GM10248 (cell line): ENCODE measurements around the gene ASPRV1.

Source experiments
- CTCF ChIA-PET: fragments of 300-600 bp; sonication (Branson Sonifier 250); formaldehyde crosslinking; extraction: SDS; loops from one replicate; lab custom pipeline; 2021; ENCODE audit warnings: antibody characterized with exemption; lab: Yijun Ruan, JAX
- POLR2A ChIA-PET: fragments of 350-650 bp; sonication (Branson Sonifier 250); formaldehyde crosslinking; extraction: SDS; loops from one replicate; lab custom pipeline; 2020; ENCODE audit warnings: antibody characterized with exemption; lab: Yijun Ruan, JAX
- DNase-seq: peaks from one replicate; pipeline ENCODE4 v3.0.0; 2012; ENCODE audit errors: extremely low spot score
- TF ChIP-seq, protein P1 (sequence below): IDR thresholded peaks from 2 replicates; pipeline ENCODE4 v1.5.1; 2012; ENCODE audit warnings: mild to moderate bottlenecking, low read depth; ENCODE audit errors: extremely low read depth, missing control alignments, control extremely low read depth

ASPRV1 gene

DNA sequence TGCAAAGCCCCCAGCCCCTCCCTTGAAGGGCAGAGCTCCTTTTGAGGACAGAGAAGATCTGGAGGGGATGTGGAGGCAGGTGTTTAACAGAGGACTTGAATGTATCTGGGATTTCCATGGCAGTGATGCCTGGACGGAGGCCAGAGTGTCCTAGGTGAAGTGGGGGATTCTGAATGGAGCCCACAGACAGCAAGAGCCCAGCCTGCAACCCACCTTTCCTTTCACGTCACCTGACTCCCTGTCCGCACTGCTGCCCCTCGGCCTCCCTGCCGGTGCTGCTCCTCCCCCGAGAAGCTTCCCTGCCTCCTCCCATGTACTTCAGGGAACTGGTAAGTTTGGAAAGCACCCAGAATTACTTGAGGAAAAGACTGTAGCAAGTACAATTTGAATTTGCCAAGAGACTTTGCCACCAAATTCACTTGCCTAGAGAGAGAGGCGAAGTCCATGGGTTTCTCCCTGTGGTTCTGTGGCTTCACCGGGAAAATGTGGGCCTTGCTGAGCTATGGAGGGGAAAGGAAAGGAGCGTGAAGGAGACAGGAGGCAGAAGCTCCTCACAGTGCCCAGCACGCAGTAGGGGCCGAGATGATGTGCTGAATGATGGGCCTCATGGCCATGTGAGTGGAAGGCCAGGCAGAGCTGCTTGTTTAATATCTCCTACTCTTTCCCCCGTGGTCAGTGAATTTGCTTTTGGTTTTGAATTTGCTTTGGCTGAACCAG, 13.9 kb upstream of the ASPRV1 start:
- ChIA-PET CTCF (interaction anchor here (0.7 kb wide), 1 partner anchor 96 kb away, joined by 3 read pairs; no protein-coding TSS in a partner anchor), POLR2A (no interaction called here)
- DNase-seq, result no peak
- TF ChIP-seq, protein P1, sequence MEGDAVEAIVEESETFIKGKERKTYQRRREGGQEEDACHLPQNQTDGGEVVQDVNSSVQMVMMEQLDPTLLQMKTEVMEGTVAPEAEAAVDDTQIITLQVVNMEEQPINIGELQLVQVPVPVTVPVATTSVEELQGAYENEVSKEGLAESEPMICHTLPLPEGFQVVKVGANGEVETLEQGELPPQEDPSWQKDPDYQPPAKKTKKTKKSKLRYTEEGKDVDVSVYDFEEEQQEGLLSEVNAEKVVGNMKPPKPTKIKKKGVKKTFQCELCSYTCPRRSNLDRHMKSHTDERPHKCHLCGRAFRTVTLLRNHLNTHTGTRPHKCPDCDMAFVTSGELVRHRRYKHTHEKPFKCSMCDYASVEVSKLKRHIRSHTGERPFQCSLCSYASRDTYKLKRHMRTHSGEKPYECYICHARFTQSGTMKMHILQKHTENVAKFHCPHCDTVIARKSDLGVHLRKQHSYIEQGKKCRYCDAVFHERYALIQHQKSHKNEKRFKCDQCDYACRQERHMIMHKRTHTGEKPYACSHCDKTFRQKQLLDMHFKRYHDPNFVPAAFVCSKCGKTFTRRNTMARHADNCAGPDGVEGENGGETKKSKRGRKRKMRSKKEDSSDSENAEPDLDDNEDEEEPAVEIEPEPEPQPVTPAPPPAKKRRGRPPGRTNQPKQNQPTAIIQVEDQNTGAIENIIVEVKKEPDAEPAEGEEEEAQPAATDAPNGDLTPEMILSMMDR, result no peak

DNA sequence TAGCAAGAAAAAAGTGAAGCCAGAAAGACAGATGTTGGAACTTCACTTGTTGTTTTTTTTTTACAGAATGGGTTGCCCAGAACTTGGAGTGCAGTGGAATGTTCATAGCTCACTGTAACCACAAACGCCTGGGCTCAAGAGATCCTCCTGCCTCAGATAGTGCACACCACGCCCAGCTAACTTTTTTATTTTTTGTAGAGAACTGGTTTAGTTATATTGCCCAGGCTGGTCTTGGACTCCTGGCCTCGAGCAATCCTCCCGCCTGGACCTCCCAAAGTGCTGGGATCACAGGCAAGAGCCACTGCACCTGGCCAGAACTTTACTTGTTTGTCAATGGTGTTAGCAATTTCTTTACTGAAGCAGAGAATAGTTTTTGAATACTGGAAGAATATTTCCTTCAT, 11.9 kb upstream of the ASPRV1 start:
- ChIA-PET POLR2A (no interaction called here), CTCF (interaction anchor here (1.0 kb wide), 1 partner anchor 98 kb away, joined by 3 read pairs; no protein-coding TSS in a partner anchor)
- TF ChIP-seq, protein P1, result no peak
- DNase-seq, result no peak

DNA sequence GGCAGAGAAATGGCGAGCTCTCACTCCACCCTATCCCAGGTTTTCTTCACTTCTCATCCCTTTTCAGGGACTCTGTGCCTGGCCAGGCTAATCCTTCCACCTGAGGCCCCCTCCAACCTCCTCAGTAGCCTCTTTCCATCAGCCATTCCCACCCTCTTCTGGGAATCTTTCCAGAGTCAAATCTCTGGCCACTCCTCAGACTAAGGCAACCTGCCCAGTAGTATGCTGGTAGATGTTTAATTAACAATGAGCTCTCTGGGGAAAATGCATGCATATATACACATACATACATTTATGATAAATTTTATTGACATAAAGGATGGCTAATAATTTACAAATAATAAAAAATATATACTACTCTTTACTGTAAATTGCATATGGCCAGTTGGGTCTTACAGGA, 11.4 kb upstream of the ASPRV1 start:
- TF ChIP-seq, protein P1, result no peak
- ChIA-PET CTCF (interaction anchor here (1.0 kb wide), 1 partner anchor 98 kb away, joined by 3 read pairs; no protein-coding TSS in a partner anchor), POLR2A (no interaction called here)
- no peak for DNase-seq

DNA sequence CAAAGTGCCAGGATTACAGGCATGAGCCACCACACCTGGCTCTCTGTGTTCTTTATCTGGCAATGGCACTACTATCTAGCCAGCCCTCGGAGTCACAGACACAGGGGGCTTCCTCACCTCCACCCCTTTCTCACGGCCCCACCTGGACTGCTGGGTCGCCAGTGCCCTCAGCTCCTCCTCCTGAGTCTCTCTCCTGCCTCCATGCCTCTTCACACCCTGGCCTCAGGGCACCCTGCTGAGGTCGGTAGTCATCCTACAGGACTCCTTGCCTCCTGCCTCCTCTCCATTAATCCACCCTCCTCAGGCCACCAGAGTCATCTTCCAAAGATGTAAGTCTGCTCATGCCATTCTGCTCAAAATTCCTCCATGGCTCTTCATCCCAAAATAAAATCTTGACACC, 8.6 kb upstream of the ASPRV1 start:
- CTCF ChIA-PET, result no interaction called here
- TF ChIP-seq, protein P1, result no peak
- POLR2A ChIA-PET, result no interaction called here

DNA sequence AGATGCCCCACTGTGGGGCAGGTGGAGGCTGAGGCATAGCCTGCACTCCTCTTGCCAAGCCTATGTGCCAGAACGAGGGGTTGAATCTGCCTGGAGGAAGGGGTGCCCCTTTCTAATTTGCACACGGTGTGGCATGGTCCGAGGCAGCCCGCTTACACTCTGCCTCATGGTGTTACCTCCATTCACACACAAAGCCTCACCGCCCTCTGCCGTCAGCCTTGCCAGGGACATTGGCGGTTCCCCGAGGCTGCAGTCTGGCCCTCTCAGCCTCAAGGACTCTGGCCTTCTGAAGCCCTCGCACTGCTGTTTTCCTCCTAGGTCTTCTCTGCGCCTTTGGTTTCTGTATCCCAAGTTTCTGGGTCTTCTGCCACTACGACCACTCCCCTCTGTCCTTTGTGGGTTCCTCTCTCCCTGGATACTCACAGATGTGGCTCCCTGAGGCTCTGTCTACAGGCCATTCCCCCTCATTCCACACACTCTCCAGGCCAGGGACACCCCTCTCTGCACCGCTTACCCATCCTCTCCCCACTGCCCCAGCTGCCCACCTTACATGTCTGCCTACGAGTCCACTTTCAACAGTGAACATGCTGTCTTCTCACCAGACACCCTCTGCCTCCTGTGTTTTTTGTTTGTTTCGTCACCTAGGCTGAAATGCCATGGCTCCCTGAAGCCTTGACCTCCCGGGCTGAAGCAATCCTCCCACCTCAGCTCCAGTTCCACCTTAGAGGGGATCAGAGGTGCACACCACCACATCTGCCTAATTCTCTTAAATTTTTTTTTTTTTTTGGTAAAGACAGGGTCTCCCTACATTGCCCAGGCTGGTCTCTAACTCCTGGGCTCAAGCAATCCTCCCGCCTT, 7.9 kb upstream of the ASPRV1 start:
- DNase-seq, result no peak
- TF ChIP-seq, protein P1, result no peak
- CTCF ChIA-PET, result no interaction called here
- POLR2A ChIA-PET, result no interaction called here

More for the DNA sequence above, 8.6 kb upstream of the ASPRV1 start:
- no peak for DNase-seq

DNA sequence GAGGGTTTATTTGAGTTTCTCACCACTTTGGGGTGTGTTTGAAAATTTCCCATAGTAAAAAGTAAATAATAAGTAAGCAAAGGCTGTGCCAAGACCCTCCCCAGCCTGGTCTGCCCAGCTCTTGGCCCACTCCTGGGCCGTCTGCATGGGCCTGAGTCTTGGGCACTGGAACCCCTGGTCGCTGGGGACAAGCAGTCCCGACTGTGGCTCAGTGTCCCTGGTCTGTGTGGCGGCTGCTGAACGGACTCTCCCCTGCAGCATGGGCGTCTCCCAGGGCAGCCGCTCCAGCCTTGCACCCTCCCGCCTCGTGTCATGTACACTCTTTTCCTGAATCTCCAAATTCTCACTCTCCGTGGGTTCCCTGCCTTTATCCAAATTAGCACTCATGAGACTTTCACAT, 7.2 kb upstream of the ASPRV1 start:
- DNase-seq, result no peak
- CTCF ChIA-PET, result no interaction called here
- POLR2A ChIA-PET, result no interaction called here
- TF ChIP-seq, protein P1, result no peak
